Large intestine (tissue), 3 donors: Measurements from ENCODE around the gene SIAH2. TPM values are rescaled to one million over a fixed set of nuclear protein-coding genes. Genes with fewer than 3 reads are reported as not detected.

Experiments used
- DNase-seq, 2 donors: peaks; one replicate each; pipeline versions ENCODE4 v3.0.0 to v3.0.0-alpha.2; 2013
- H3K27ac ChIP-seq: one replicate; pipeline ENCODE4 v1.5.1; 2013; ENCODE audit warnings: low read length
- H3K27me3 ChIP-seq: 2 replicates; pipeline ENCODE4 v1.6.1; 2013; ENCODE audit warnings: low read length; ENCODE audit not compliant: control insufficient read depth, insufficient read depth
- H3K36me3 ChIP-seq: 2 replicates; pipeline ENCODE4 v1.6.1; 2013; ENCODE audit warnings: low read length; ENCODE audit not compliant: control insufficient read depth, insufficient read depth
- H3K4me1 ChIP-seq: one replicate; pipeline ENCODE4 v1.6.1; 2013; ENCODE audit warnings: low read length; ENCODE audit not compliant: control insufficient read depth, insufficient read depth
- H3K4me3 ChIP-seq: one replicate; pipeline ENCODE4 v1.5.1; 2013; ENCODE audit warnings: low read length
- H3K9me3 ChIP-seq: one replicate; pipeline ENCODE4 v1.6.1; 2013; ENCODE audit warnings: mild to moderate bottlenecking, low read depth, low read length, moderate library complexity; ENCODE audit not compliant: control insufficient read depth
- WGBS: methylation state at CpG from one replicate; pipeline ENCODE4 v1.1.5; 2013; ENCODE audit warnings: low lambda C conversion rate; ENCODE audit not compliant: insufficient coverage; 5-methylcytosine and 5-hydroxymethylcytosine counted together
- polyA plus RNA-seq: library from polyadenylated mRNA; unstranded; fragments of 120-200 nt; gene quantifications from one replicate; pipeline ENCODE4 v1.2.1, GENCODE V29; 2013

SIAH2 gene
- polyA plus RNA-seq, 1 donor: 19.7 TPM

DNA sequence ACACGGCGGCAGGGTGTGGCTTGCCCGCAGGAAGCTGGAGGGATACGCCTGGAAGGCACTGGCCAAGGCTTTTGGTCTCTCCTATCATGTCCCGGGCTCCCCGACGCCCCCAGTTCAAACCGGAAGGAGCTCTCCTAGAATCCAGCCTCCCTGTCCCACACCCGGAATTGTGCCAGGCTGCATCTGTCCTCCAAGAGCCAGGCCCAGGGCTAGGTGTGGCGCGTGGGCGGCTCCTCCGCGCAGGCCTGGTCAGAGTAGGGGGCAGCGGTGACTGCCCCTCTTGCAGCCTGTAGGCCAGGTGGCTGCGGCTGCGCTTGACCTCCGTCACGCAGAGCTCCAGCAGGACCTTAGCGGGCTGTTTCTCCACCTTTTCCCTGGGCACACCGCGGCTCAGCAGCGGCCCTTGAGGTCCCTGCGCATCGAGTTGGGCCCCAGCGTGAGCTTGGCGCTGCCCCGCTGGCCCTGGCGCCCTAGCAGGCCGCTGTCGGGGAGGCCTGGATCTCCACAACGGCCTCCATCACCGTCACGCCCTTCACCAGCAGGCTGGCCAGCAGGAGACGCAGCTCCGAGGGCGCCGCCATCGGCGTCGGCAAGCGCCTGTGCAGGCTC lies 15.9 kb upstream of the SIAH2 start:
- Histone ChIP-seq H3K4me1 (no peaks in the 10 kb centered on the region), H3K4me3 (no peak overlapping the region), H3K27me3 (no peaks in the 10 kb centered on the region), H3K27ac (no peak overlapping the region), H3K9me3 (peaks cover 7% of the 10 kb centered on the region), H3K36me3 (no peaks in the 10 kb centered on the region)
- WGBS: no CpG with 5 or more reads among the region's 42 CpGs
- no peak for DNase-seq

DNA sequence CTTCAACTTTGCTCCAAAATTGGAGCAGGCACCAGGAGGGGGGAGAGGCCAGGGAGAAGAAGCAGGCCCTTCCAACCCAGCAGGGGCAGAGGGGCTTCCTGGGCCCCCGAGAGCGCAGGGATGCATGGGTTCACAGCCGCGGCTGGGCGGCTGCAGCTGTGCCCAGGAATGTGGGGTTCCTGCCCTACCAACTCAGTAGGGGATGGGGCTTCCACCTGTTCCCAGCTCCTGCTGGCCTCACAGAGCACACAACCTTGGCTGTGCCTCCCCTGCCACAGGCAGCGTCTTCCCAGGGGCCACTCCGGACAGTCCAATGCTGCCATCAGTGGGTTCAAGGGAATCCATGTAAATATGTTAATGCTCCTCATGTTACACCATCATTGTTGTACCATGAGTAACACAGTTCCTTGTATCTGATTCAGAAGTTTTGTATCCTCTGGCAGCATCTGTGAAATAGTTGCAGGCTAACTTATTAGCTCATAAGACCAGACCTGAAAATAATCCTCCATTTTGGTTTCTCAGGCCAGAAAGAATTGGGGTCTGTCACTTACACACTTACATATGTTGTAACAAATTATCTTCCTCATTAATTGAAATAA lies 12.1 kb upstream of the SIAH2 start:
- WGBS: no CpG with 5 or more reads among the region's 7 CpGs
- DNase-seq: no peak
- H3K4me1 ChIP-seq: no peaks in the 10 kb centered on the region

DNA sequence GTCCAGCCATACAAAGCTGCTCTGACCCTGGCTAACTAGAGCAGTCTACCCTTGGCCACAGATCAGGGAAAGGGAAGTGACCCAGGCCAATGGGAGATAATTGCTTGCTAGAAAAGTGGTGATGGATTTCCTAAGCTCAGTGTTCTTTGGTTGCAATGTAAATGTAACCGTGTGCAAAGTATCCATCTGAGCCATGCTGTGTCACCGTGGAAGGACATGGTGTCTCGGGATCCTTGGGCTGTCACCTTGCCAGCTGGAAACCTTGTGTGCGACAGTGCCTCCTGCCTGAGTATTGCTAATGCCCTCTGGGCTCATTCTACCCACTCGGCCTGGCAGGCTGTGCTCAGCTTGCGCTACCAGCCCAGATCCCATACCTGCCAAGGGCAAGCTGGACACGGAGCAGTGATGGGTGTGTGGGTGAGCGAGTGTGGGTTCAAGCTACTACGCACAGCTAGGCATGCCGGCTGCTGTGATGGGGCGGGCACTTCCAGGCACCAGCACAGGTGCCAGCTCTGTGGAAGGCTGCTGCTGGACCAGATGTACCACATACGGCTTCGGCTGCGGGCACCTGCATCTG lies 10.7 kb upstream of the SIAH2 start:
- WGBS: no CpG with 5 or more reads among the region's 14 CpGs
- H3K27ac ChIP-seq: no peak overlapping the region
- DNase-seq: no peak
- no peak overlapping the region for H3K4me3 ChIP-seq
- no peaks in the 10 kb centered on the region for H3K27me3 ChIP-seq
- H3K9me3 ChIP-seq: peaks cover under 1% of the 10 kb centered on the region
- H3K4me1 ChIP-seq: no peaks in the 10 kb centered on the region
- H3K36me3 ChIP-seq: no peaks in the 10 kb centered on the region

More for the DNA sequence above, 12.1 kb upstream of the SIAH2 start:
- no peak overlapping the region for H3K27ac ChIP-seq
- H3K4me3 ChIP-seq: no peak overlapping the region
- no peaks in the 10 kb centered on the region for H3K27me3 ChIP-seq
- H3K9me3 ChIP-seq: peaks cover 7% of the 10 kb centered on the region
- H3K36me3 ChIP-seq: no peaks in the 10 kb centered on the region

DNA sequence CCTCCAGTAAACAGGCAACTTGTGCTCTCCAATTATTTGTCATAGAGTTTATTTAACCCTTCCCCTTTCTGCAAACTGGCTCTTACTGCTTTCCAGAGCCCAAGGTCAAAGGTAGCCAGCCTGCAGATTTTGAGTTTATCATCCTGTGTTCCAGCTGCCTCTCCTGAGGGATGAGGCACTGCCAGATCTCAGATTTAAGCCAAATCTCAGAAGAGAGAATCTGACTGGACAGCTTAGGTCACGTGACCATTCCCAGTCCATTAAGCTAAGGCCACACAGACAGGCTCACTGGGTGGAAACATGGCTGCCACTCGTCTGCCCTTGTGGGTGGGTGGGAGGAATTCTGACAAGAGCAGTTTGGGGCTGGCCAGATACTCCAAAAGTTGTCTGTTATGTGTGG lies 8.6 kb upstream of the SIAH2 start:
- DNase-seq: no peak
- Histone ChIP-seq H3K27ac (no peak overlapping the region), H3K27me3 (no peaks in the 10 kb centered on the region), H3K9me3 (no peaks in the 10 kb centered on the region), H3K4me3 (no peak overlapping the region), H3K4me1 (no peaks in the 10 kb centered on the region), H3K36me3 (no peaks in the 10 kb centered on the region)
- no CpG with 5 or more reads among the region's 2 CpGs for WGBS

DNA sequence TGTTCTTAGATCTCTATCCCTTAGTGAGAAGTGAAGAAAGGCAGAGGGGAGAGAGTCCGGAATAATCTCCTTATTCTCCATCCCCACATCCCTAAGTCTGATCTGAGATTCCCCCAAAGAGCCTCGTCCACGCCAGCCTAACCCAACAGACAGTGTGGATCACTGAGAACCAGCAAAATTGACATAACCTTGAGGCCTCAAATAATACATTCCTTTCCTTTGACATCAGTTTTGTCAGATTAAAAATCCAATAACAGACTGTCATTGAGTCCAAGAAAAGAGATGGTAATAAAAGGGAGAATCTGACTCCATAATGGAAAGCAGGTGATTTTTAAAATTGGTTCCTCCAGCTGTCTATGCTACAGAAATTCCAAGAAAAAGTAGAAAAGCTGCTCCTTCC lies 7.7 kb upstream of the SIAH2 start:
- H3K4me1 ChIP-seq: no peaks in the 10 kb centered on the region
- WGBS: no CpG with 5 or more reads among the region's 3 CpGs
- no peak for DNase-seq
- H3K27ac ChIP-seq: no peak overlapping the region
- no peaks in the 10 kb centered on the region for H3K9me3 ChIP-seq
- H3K36me3 ChIP-seq: no peaks in the 10 kb centered on the region
- H3K4me3 ChIP-seq: no peak overlapping the region
- H3K27me3 ChIP-seq: no peaks in the 10 kb centered on the region

DNA sequence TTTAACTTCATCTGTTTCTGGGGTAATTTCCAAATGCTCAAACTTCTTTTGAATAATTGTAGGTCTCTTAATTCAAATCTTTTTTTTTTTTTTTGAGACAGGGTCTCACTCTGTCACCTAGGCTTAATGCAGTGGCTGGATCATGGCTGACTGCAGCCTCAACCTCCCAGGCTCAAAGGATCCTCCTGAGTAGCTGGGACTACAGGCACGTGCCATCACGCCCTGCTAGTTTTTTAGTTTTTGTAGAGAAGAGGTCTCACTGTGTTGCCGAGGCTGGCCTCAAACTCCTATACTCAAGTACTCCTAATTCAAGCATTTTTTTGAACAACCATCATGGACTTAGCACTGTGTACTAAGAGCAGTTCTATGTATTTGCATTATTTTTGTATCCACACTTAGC lies 3.8 kb upstream of the SIAH2 start:
- no peak overlapping the region for H3K4me3 ChIP-seq
- H3K27me3 ChIP-seq: no peaks in the 10 kb centered on the region
- no peaks in the 10 kb centered on the region for H3K9me3 ChIP-seq
- no peak overlapping the region for H3K27ac ChIP-seq
- no peaks in the 10 kb centered on the region for H3K36me3 ChIP-seq
- peaks cover 5% of the 10 kb centered on the region for H3K4me1 ChIP-seq
- DNase-seq: no peak
- WGBS: no CpG with 5 or more reads among the region's 3 CpGs

DNA sequence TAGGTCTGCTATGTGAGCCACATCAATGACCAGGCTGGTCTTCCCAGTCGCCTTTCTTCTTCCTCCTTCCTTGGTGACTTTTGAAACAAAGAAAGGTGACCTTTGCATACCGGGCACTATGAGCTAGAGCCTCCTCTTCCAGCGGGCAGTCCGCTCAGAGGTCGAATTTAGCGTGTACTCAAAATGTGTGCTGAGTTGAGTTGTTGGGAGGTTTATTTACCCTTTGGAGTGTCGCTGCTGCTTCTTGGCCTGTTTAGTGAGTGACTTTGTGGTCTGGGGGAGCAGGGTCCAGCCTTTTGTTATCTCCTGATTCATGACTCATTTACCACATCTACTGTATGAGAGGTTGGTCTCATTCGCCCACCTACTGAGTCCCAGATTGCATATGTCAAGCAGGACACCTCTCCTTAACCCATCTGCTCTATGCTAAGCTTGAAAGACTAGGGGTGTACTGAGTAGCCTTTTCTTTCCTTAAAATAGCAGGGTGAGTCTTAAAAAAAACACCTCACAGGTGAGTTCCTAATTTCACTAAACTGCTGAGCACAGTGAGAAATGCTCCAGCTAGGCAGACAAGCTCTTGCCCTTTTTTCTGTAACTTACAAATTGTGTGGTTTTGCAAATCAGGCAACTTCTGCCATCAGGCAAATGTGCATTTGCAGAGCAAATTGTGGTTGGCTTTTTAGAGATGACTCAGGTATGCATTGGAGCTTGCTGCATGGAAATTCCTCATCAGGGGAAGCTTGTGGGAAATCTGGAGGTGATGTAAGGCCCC lies 3.2 kb upstream of the SIAH2 start:
- no peak overlapping the region for H3K27ac ChIP-seq
- H3K4me3 ChIP-seq: no peak overlapping the region
- WGBS: no CpG with 5 or more reads among the region's 8 CpGs
- no peaks in the 10 kb centered on the region for H3K9me3 ChIP-seq
- no peak for DNase-seq
- H3K4me1 ChIP-seq: peaks cover 8% of the 10 kb centered on the region
- H3K36me3 ChIP-seq: no peaks in the 10 kb centered on the region
- H3K27me3 ChIP-seq: no peaks in the 10 kb centered on the region

DNA sequence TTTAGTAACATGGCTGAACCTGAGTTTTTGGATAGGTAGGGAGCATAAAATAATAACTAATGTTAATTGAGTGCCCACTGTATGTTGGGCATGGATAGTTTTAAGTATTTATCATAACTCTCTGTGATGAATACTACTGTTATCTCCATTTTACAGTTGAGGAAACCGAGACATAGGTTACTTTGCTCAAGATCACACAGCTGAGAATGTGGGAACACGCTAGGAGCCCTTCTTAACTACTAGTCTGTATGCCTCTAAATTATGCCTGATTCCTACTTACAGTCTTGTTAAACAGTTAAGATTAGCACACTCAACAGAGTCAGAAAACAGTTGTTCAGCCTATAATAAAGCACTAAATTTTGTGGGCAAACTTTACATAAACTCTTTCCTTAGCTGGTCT lies 2.0 kb upstream of the SIAH2 start:
- no CpG with 5 or more reads among the region's 2 CpGs for WGBS

DNA sequence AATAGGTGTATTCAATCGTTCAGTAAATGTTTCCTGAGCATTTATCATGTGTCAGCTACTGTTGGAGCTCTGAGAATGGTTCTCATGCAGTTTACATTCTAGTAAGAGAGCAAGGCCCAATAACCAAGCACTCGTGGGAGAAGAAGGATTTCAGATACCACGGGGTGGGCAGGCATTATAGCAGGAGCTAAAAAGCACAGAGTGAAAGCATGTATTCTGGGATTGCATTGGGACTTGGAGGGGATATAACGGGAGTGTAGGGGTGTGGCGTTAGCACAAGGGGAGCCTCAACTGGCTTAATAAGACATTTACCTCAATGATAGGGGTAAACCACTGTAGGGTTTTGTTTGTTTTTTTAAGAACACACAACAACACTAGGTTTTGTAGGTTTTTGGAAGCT lies 1.6 kb upstream of the SIAH2 start:
- H3K27ac ChIP-seq: peak overlapping the region; percentile 99
- peak overlapping the region; percentile 84 for H3K4me3 ChIP-seq
- no peaks in the 10 kb centered on the region for H3K27me3 ChIP-seq
- 40% methylated on average over 1 of the region's 5 CpGs for WGBS
- peaks cover 21% of the 10 kb centered on the region for H3K4me1 ChIP-seq
- H3K9me3 ChIP-seq: no peaks in the 10 kb centered on the region
- no peaks in the 10 kb centered on the region for H3K36me3 ChIP-seq
- peak in 1 of 2 donors; percentile 38 for DNase-seq

More for the DNA sequence above, 2.0 kb upstream of the SIAH2 start:
- no peaks in the 10 kb centered on the region for H3K27me3 ChIP-seq
- H3K9me3 ChIP-seq: no peaks in the 10 kb centered on the region
- peaks cover 19% of the 10 kb centered on the region for H3K4me1 ChIP-seq
- peak overlapping the region; percentile 99 for H3K27ac ChIP-seq
- no peaks in the 10 kb centered on the region for H3K36me3 ChIP-seq
- no peak for DNase-seq
- no peak overlapping the region for H3K4me3 ChIP-seq

DNA sequence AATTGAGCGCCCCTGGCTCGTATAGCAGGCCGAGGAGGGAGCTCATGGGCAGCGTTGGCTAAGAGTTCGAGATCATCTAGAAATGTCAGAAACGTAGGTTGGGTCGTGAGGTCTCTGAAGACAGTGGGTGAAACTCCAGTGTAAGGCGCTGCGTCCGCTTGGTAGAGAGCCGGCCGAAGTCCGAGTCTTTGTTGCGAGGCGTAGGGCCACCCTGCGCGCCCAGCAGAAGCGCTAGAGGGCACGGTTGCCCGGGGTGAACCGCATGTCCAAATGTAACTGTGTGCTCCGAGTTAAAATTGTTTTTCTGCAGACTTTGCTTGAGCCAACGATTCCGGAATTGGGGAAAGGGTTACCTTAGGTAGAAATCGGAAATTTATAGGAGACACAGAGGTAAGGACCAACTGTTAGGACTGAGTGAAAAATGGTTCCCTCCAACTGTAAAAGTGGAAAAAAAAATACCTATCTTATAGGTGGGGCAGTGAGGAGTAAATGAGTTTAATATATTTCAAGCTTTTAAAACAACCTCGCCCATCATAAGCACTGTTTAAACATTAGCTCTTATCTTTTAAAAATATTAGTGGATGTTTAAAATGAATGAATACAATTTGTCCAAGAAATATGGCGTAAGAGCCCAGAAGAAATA lies 993 bp upstream of the SIAH2 start:
- Histone ChIP-seq H3K4me1 (peaks cover 21% of the 10 kb centered on the region), H3K36me3 (peaks cover 2% of the 10 kb centered on the region), H3K27me3 (no peaks in the 10 kb centered on the region), H3K9me3 (no peaks in the 10 kb centered on the region), H3K27ac (peak overlapping the region; percentile 99), H3K4me3 (peak overlapping the region; percentile 84)
- WGBS: 29% methylated on average over 3 of the region's 27 CpGs
- DNase-seq: peak; percentile 63 to 88
